HepG2 (cell line): ENCODE results near the gene POLR1C. TPM values are rescaled to one million over a fixed set of nuclear protein-coding genes. Genes with fewer than 3 reads are reported as not detected.
A peak's percentile ranks its signal among the peaks of the same experiment; 100 is the strongest.

ENCODE experiments used
- GTF3A ChIP-seq: sonication (generic); formaldehyde crosslinking; conservative IDR thresholded peaks from 2 replicates; pipeline ENCODE4 v1.4.0; 2020; ENCODE audit warnings: mild to moderate bottlenecking, missing genetic modification reagents
- HNF4G ChIP-seq, 2 experiments: sonication (generic) in 1 of 2; formaldehyde crosslinking in 1 of 2; IDR thresholded peaks; 2 replicates each; pipeline versions ENCODE4 v1.4.0 to v1.6.1; 2011 to 2020; ENCODE audit warnings: borderline replicate concordance in 2 of 2, low read depth in 2 of 2, mild to moderate bottlenecking in 2 of 2, low read length in 1 of 2, missing genetic modification reagents in 1 of 2, moderate library complexity in 1 of 2
- HNRNPH1 ChIP-seq: fragments of 200-400 bp; formaldehyde crosslinking; optimal IDR thresholded peaks from 2 replicates; pipeline ENCODE3; 2017; ENCODE audit warnings: mild to moderate bottlenecking, low read depth, low read length
- HOXD1 ChIP-seq: sonication (generic); formaldehyde crosslinking; IDR thresholded peaks from 2 replicates; pipeline ENCODE4 v1.5.0; 2020; ENCODE audit warnings: missing genetic modification reagents
- KDM6A ChIP-seq: IDR thresholded peaks from 2 replicates; pipeline ENCODE4 v1.6.1; 2016; ENCODE audit warnings: low read depth
- KMT2A ChIP-seq: sonication (generic); formaldehyde crosslinking; IDR thresholded peaks from 2 replicates; pipeline ENCODE4 v1.4.0; 2020; ENCODE audit warnings: missing genetic modification reagents
- LCORL ChIP-seq, 2 experiments: fragments of 450-650 bp in 1 of 2; sonication (generic) in 1 of 2; formaldehyde crosslinking in 1 of 2; IDR thresholded peaks; 2 replicates each; pipeline versions ENCODE4 v1.5.0 to v1.6.1; 2017 to 2020; ENCODE audit warnings: antibody characterized with exemption in 1 of 2, missing genetic modification reagents in 1 of 2
- NFKB2 ChIP-seq: sonication (generic); formaldehyde crosslinking; IDR thresholded peaks from 2 replicates; pipeline ENCODE4 v1.4.0; 2020; ENCODE audit warnings: missing genetic modification reagents, borderline replicate concordance
- PLRG1 ChIP-seq: fragments of 450-650 bp; conservative IDR thresholded peaks from 2 replicates; pipeline ENCODE4 v1.6.1; 2016
- RAD51 ChIP-seq: fragments of 450-650 bp; IDR thresholded peaks from 2 replicates; pipeline ENCODE4 v1.6.1; 2016; ENCODE audit warnings: borderline replicate concordance
- SAP130 ChIP-seq: IDR thresholded peaks from 2 replicates; pipeline ENCODE4 v1.6.1; 2016; ENCODE audit warnings: low read depth
- TEAD2 ChIP-seq: sonication (generic); formaldehyde crosslinking; IDR thresholded peaks from 2 replicates; pipeline ENCODE4 v1.9.0; 2021; ENCODE audit warnings: missing genetic modification reagents
- ZKSCAN1 ChIP-seq: fragments of 150-350 bp; IDR thresholded peaks from 2 replicates; pipeline ENCODE4 v1.6.1; 2014; ENCODE audit warnings: low read length
- ZKSCAN8 ChIP-seq: IDR thresholded peaks from 2 replicates; pipeline ENCODE4 v1.6.1; 2016; ENCODE audit warnings: borderline replicate concordance, missing genetic modification reagents, missing compliant biosample characterization
- ZNF225 ChIP-seq: sonication (generic); formaldehyde crosslinking; IDR thresholded peaks from 2 replicates; pipeline ENCODE4 v1.4.0; 2020; ENCODE audit warnings: mild to moderate bottlenecking, missing genetic modification reagents
- ZNF234 ChIP-seq: sonication (generic); formaldehyde crosslinking; conservative IDR thresholded peaks from 2 replicates; pipeline ENCODE4 v1.5.1; 2020; ENCODE audit warnings: mild to moderate bottlenecking, missing genetic modification reagents
- ZNF780A ChIP-seq: sonication (generic); formaldehyde crosslinking; IDR thresholded peaks from 2 replicates; pipeline ENCODE4 v1.8.0; 2022; ENCODE audit warnings: mild to moderate bottlenecking, missing genetic modification reagents, moderate library complexity
- ZNF788 ChIP-seq: sonication (generic); formaldehyde crosslinking; IDR thresholded peaks from 2 replicates; pipeline ENCODE4 v1.5.0; 2020; ENCODE audit warnings: mild to moderate bottlenecking, missing genetic modification reagents, borderline replicate concordance
- polyA plus RNA-seq, 8 experiments: library from polyadenylated mRNA; depleted of rRNA in 3 of 8; stranded (reverse) in 7 of 8; unstranded in 1 of 8; fragments of >200 nt; fragmentation: Illumina TruSeq in 4 of 8; extraction: Trizol in 4 of 8; gene quantifications; 2 replicates each; pipeline versions ENCODE4 v1.2.1 to v1.2.3, GENCODE V29; 2011 to 2016; ENCODE audit warnings: low read depth in 4 of 8, missing spikeins in 1 of 8, mixed read lengths in 1 of 8; ENCODE audit not compliant: insufficient read depth in 1 of 8
- total RNA-seq, 5 experiments: library from RNA; depleted of rRNA; stranded (reverse); fragments of >200 nt; fragmentation: Illumina TruSeq; extraction: Trizol; gene quantifications; 2 replicates each; pipeline ENCODE4 v1.2.3, GENCODE V29; 2016; ENCODE audit warnings: low read depth in 1 of 5
- TF ChIP-seq, protein P1 (sequence below): IDR thresholded peaks from 2 replicates; pipeline ENCODE4 v1.6.1; 2016
- TF ChIP-seq, protein P2 (sequence below): sonication (generic); formaldehyde crosslinking; IDR thresholded peaks from 2 replicates; pipeline ENCODE4 v1.5.0; 2020; ENCODE audit warnings: missing genetic modification reagents
- TF ChIP-seq, protein P3 (sequence below): sonication (generic); formaldehyde crosslinking; conservative IDR thresholded peaks from 2 replicates; pipeline ENCODE4 v1.4.0; 2020; ENCODE audit warnings: missing genetic modification reagents
- TF ChIP-seq, protein P4 (sequence below): sonication (generic); formaldehyde crosslinking; IDR thresholded peaks from 2 replicates; pipeline ENCODE4 v1.8.0; 2022; ENCODE audit warnings: missing genetic modification reagents, mild to moderate bottlenecking, inconsistent platforms, borderline replicate concordance
- TF ChIP-seq, protein P5 (sequence below): sonication (generic); formaldehyde crosslinking; IDR thresholded peaks from 2 replicates; pipeline ENCODE4 v1.4.0; 2020; ENCODE audit warnings: mild to moderate bottlenecking, missing genetic modification reagents, borderline replicate concordance

Gene POLR1C
- total and polyA plus RNA-seq, 2 of the 13 experiments (the other 11 are each of a cell fraction or from before 2014, with no cell fraction given) = 62.6 to 72.2 TPM

DNA sequence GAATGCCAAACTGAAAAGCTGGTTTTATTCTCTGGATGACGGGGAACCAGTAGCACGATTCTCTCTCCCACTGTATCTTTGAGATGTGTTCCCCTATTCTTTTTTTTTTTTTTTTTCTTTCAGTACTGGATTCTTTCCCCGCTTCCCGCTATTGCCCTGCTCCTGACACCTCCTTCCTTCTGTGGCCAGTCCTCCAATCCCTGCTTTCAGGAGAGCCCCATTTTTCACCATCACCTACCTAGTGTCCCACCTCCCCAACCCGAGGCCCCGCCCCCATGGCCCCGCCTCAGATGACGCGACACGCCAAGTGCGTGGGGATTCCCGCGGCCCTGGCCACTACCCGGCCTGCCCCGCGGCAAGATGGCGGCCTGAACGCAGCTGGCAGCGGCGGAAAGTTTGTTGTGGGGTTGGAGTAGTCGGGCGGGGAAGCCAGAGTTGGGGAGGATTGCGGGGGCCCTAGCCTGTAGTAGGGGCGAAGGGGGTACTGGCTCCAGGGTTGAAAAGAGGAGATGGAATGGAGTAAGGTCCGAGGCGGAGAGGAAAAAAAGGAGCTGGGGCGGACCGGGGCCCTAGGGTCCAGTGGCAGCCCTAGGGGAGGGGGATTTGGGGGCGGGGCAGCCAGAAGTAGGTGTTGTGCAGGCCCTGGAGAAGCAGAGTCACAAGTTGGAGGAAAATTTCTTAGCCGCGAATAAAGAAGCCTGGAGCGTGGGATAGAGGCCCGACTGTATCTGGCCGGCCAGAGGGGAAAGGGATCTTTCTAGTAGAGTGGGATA, 39.5 kb upstream of the POLR1C start, which contains the start of gene TJAP1 (continued):
- TF ChIP-seq GTF3A (CRISPR knock-in tag) = no peak
- TF ChIP-seq ZNF780A (CRISPR knock-in tag) = peak; percentile 56; the same call in 1 of the 2 replicates
- no peak for TF ChIP-seq KDM6A (CRISPR knock-in tag)
- no peak for TF ChIP-seq PLRG1
- TF ChIP-seq, protein P1, sequence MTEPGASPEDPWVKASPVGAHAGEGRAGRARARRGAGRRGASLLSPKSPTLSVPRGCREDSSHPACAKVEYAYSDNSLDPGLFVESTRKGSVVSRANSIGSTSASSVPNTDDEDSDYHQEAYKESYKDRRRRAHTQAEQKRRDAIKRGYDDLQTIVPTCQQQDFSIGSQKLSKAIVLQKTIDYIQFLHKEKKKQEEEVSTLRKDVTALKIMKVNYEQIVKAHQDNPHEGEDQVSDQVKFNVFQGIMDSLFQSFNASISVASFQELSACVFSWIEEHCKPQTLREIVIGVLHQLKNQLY (CRISPR knock-in tag) = no peak
- TF ChIP-seq, protein P2, sequence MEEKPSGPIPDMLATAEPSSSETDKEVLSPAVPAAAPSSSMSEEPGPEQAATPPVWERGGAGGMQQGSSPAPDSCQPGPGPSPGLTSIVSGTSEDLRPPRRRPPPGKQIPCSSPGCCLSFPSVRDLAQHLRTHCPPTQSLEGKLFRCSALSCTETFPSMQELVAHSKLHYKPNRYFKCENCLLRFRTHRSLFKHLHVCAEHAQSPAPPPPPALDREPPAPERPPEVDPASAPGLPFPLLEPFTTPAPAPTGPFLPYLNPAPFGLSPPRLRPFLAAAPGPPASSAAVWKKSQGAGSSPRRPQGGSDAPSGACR (CRISPR knock-in tag) = no peak
- TF ChIP-seq, protein P3, sequence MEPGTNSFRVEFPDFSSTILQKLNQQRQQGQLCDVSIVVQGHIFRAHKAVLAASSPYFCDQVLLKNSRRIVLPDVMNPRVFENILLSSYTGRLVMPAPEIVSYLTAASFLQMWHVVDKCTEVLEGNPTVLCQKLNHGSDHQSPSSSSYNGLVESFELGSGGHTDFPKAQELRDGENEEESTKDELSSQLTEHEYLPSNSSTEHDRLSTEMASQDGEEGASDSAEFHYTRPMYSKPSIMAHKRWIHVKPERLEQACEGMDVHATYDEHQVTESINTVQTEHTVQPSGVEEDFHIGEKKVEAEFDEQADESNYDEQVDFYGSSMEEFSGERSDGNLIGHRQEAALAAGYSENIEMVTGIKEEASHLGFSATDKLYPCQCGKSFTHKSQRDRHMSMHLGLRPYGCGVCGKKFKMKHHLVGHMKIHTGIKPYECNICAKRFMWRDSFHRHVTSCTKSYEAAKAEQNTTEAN (CRISPR knock-in tag) = no peak
- TF ChIP-seq ZNF225 (CRISPR knock-in tag) = no peak
- TF ChIP-seq, protein P4, sequence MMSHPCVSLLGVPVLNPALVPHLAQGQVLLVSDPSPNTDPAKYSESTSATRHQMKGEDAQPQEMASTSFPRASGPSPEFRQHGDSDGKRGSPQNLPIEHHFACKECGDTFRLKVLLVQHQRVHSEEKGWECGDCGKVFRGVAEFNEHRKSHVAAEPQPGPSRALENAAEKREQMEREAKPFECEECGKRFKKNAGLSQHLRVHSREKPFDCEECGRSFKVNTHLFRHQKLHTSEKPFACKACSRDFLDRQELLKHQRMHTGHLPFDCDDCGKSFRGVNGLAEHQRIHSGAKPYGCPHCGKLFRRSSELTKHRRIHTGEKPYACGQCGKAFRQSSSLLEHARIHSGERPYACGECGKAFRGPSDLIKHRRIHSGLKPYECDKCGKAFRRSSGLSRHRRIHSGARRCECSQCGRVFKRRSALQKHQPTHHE (CRISPR knock-in tag) = no peak
- TF ChIP-seq ZKSCAN1 = no peak
- no peak for TF ChIP-seq HNF4G (IDR thresholded peaks at IDR 0.05; ENCODE audit: borderline replicate concordance, low read depth, low read length)
- 0 out of 2 replicates have a peak, but pooled peaks have one; percentile 13 for TF ChIP-seq HNF4G (CRISPR knock-in tag; IDR thresholded peaks at IDR 0.05; ENCODE audit: borderline replicate concordance, low read depth)
- TF ChIP-seq HOXD1 (CRISPR knock-in tag) = no peak
- TF ChIP-seq KMT2A (CRISPR knock-in tag) = 0 out of 2 replicates have a peak, but pooled peaks have one; percentile 29
- no peak for TF ChIP-seq ZNF234 (CRISPR knock-in tag)
- peak; percentile 92 for TF ChIP-seq SAP130
- TF ChIP-seq LCORL (IDR thresholded peaks at IDR 0.05) = no peak
- TF ChIP-seq LCORL (CRISPR knock-in tag; IDR thresholded peaks at IDR 0.05) = no peak
- no peak for TF ChIP-seq TEAD2
- no peak for TF ChIP-seq ZKSCAN8 (CRISPR knock-in tag)
- TF ChIP-seq HNRNPH1 = no peak
- TF ChIP-seq RAD51 = no peak
- 0 out of 2 replicates have a peak, but pooled peaks have one; percentile 21 for TF ChIP-seq NFKB2 (CRISPR knock-in tag)
- TF ChIP-seq, protein P5, sequence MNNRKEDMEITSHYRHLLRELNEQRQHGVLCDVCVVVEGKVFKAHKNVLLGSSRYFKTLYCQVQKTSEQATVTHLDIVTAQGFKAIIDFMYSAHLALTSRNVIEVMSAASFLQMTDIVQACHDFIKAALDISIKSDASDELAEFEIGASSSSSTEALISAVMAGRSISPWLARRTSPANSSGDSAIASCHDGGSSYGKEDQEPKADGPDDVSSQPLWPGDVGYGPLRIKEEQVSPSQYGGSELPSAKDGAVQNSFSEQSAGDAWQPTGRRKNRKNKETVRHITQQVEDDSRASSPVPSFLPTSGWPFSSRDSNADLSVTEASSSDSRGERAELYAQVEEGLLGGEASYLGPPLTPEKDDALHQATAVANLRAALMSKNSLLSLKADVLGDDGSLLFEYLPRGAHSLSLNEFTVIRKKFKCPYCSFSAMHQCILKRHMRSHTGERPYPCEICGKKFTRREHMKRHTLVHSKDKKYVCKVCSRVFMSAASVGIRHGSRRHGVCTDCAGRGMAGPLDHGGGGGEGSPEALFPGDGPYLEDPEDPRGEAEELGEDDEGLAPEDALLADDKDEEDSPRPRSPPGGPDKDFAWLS = no peak
- peak; percentile 77; the same call in 1 of the 2 replicates for TF ChIP-seq ZNF788
